Karpas-422 (cell line): ENCODE measurements around the gene RNU6-9. TPM values are rescaled to one million over a fixed set of nuclear protein-coding genes. Genes with fewer than 3 reads are reported as not detected.

ENCODE experiments used
- DNase-seq: peaks from one replicate; pipeline ENCODE4 v3.0.0-alpha.2; 2015
- H2AFZ ChIP-seq: fragments of 200-600 bp; sonication (generic); 2 replicates; pipeline ENCODE4 v1.6.1; 2014; ENCODE audit warnings: antibody characterized with exemption, low read length, mixed read lengths
- H3K27ac ChIP-seq: fragments of 200-600 bp; sonication (generic); 2 replicates; pipeline ENCODE4 v1.5.1; 2014; ENCODE audit warnings: mild to moderate bottlenecking, low read length, moderate library complexity
- H3K27me3 ChIP-seq: fragments of 200-600 bp; sonication (generic); 2 replicates; pipeline ENCODE4 v1.6.1; 2014; ENCODE audit warnings: low read length, mixed read lengths
- H3K36me3 ChIP-seq: fragments of 200-600 bp; sonication (generic); 2 replicates; pipeline ENCODE4 v1.6.1; 2014; ENCODE audit warnings: low read length, mixed read lengths; ENCODE audit not compliant: insufficient read depth
- H3K4me1 ChIP-seq: fragments of 200-600 bp; sonication (generic); 2 replicates; pipeline ENCODE4 v1.6.1; 2014; ENCODE audit warnings: mild to moderate bottlenecking, low read length, mixed read lengths
- H3K4me2 ChIP-seq: fragments of 200-600 bp; sonication (generic); 2 replicates; pipeline ENCODE4 v1.6.1; 2014; ENCODE audit warnings: low read length, low read depth, mild to moderate bottlenecking; ENCODE audit not compliant: poor library complexity, severe bottlenecking
- H3K4me3 ChIP-seq: fragments of 200-600 bp; sonication (generic); 2 replicates; pipeline ENCODE4 v1.5.1; 2014; ENCODE audit warnings: mild to moderate bottlenecking, antibody characterized with exemption, low read length, mixed read lengths
- H3K79me2 ChIP-seq: fragments of 200-600 bp; sonication (generic); 2 replicates; pipeline ENCODE4 v1.6.1; 2014; ENCODE audit warnings: mild to moderate bottlenecking, low read length, mixed read lengths
- H3K9ac ChIP-seq: fragments of 200-600 bp; sonication (generic); 2 replicates; pipeline ENCODE4 v1.6.0; 2014; ENCODE audit warnings: low read length
- H3K9me2 ChIP-seq: fragments of 200-600 bp; sonication (generic), shearing (Covaris generic); replicated peaks from 2 replicates; pipeline ENCODE4 v1.6.0; 2014; ENCODE audit warnings: mild to moderate bottlenecking, low read length, moderate library complexity; ENCODE audit not compliant: insufficient read depth
- H3K9me3 ChIP-seq: fragments of 300-700, 200-600 bp; sonication (generic); 2 replicates; pipeline ENCODE4 v1.6.1; 2014; ENCODE audit warnings: low read length, mixed read lengths
- H4K20me1 ChIP-seq: fragments of 200-600 bp; sonication (generic); 2 replicates; pipeline ENCODE4 v1.6.1; 2014; ENCODE audit warnings: mild to moderate bottlenecking, antibody characterized with exemption, low read length, low read depth; ENCODE audit not compliant: insufficient read depth
- small RNA-seq: library from RNA; depleted of rRNA; stranded (forward); fragments of <200 nt; gene quantifications from one replicate; pipeline ENCODE3, GENCODE V24; 2014
- total RNA-seq: library from RNA; depleted of rRNA; stranded (reverse); fragments of >200 nt; shearing (Covaris generic); gene quantifications from 2 replicates; pipeline ENCODE4 v1.2.3, GENCODE V29; 2014; ENCODE audit warnings: low replicate concordance; rRNA removed

Gene RNU6-9
- total RNA-seq, 1 experiment from 2014 or later = not detected

GRCh38 chr19:940591-941291, 47.5 kb downstream of the RNU6-9 start:
- 0 out of 2 replicates have a peak, but pooled peaks cover 6% of the 10 kb centered on the region for H4K20me1 ChIP-seq
- H2AFZ ChIP-seq = no peak overlapping the region
- H3K4me3 ChIP-seq = no peak overlapping the region
- H3K27ac ChIP-seq = no peak overlapping the region
- no peak overlapping the region for H3K4me2 ChIP-seq
- no peaks in the 10 kb centered on the region for H3K9me3 ChIP-seq
- H3K79me2 ChIP-seq = no peaks in the 10 kb centered on the region
- H3K27me3 ChIP-seq = no peaks in the 10 kb centered on the region
- H3K9me2 ChIP-seq = no peaks in the 10 kb centered on the region
- H3K36me3 ChIP-seq = no peaks in the 10 kb centered on the region
- H3K9ac ChIP-seq = no peak overlapping the region
- H3K4me1 ChIP-seq = no peaks in the 10 kb centered on the region
- no peak for DNase-seq

GRCh38 chr19:941292-942132, 48.2 kb downstream of the RNU6-9 start:
- no peak overlapping the region for H3K9ac ChIP-seq
- 0 out of 2 replicates have a peak, but pooled peaks cover 6% of the 10 kb centered on the region for H4K20me1 ChIP-seq
- no peak overlapping the region for H3K4me3 ChIP-seq
- DNase-seq = no peak
- H2AFZ ChIP-seq = no peak overlapping the region
- no peaks in the 10 kb centered on the region for H3K27me3 ChIP-seq
- no peaks in the 10 kb centered on the region for H3K4me1 ChIP-seq
- no peaks in the 10 kb centered on the region for H3K79me2 ChIP-seq
- H3K4me2 ChIP-seq = no peak overlapping the region
- no peaks in the 10 kb centered on the region for H3K9me2 ChIP-seq
- H3K9me3 ChIP-seq = no peaks in the 10 kb centered on the region
- H3K36me3 ChIP-seq = no peaks in the 10 kb centered on the region
- H3K27ac ChIP-seq = no peak overlapping the region

GRCh38 chr19:942133-942645, 48.9 kb downstream of the RNU6-9 start:
- Histone ChIP-seq H3K4me1 (peaks cover under 1% of the 10 kb centered on the region), H3K9ac (no peak overlapping the region), H3K4me2 (no peak overlapping the region), H3K36me3 (no peaks in the 10 kb centered on the region), H3K79me2 (no peaks in the 10 kb centered on the region), H3K9me3 (no peaks in the 10 kb centered on the region), H2AFZ (no peak overlapping the region), H3K27ac (no peak overlapping the region), H3K4me3 (no peak overlapping the region), H3K27me3 (no peaks in the 10 kb centered on the region), H3K9me2 (no peaks in the 10 kb centered on the region), H4K20me1 (0 out of 2 replicates have a peak, but pooled peaks cover 6% of the 10 kb centered on the region)
- no peak for DNase-seq

Small RNA genes lying within 50 kb of the gene (small RNA-seq; reads per million reads assigned to genes)
- gene RNU6-9 = 0.16 reads per million

Other genes with a start within 250 kb of the RNU6-9 start
- 36.5 and 66.5 TPM in 2 replicates for gene RNF126, start 230.3 kb upstream of the RNU6-9 start, total RNA-seq
- gene FSTL3, start 217.1 kb upstream of the RNU6-9 start, total RNA-seq = 2.3 and 3.0 TPM in 2 replicates
- gene PRSS57, start 198.0 kb upstream of the RNU6-9 start, total RNA-seq = not detected in 2 replicates
- gene PALM, start 184.5 kb upstream of the RNU6-9 start, total RNA-seq = 3.5 TPM in 1 of 2 replicates, not detected in the other
- gene MISP, start 142.4 kb upstream of the RNU6-9 start, total RNA-seq = not detected in 2 replicates
- gene PTBP1, start 96.0 kb upstream of the RNU6-9 start, total RNA-seq = 170 and 172 TPM in 2 replicates
- not detected in 2 replicates for gene PLPPR3, start 71.5 kb upstream of the RNU6-9 start, total RNA-seq
- gene AZU1, start 65.6 kb upstream of the RNU6-9 start, total RNA-seq = not detected in 2 replicates
- not detected in 2 replicates for gene PRTN3, start 52.5 kb upstream of the RNU6-9 start, total RNA-seq
- not detected in 2 replicates for gene ELANE, start 41.2 kb upstream of the RNU6-9 start, total RNA-seq
- 1.5 and 6.9 TPM in 2 replicates for gene CFD, start 33.8 kb upstream of the RNU6-9 start, total RNA-seq
- 10.8 and 14.1 TPM in 2 replicates for gene MED16, start 297 bp upstream of the RNU6-9 start, total RNA-seq
- gene R3HDM4, start 19.7 kb downstream of the RNU6-9 start, total RNA-seq = 41.9 and 43.8 TPM in 2 replicates
- not detected in 2 replicates for gene KISS1R, start 23.8 kb downstream of the RNU6-9 start, total RNA-seq
- 2.0 and 4.6 TPM in 2 replicates for gene ARID3A, start 32.6 kb downstream of the RNU6-9 start, total RNA-seq
- gene WDR18, start 90.9 kb downstream of the RNU6-9 start, total RNA-seq = 41.1 and 87.2 TPM in 2 replicates
- 1.4 TPM in 1 of 2 replicates, not detected in the other for gene GRIN3B, start 106.9 kb downstream of the RNU6-9 start, total RNA-seq
- gene TMEM259, start 127.6 kb downstream of the RNU6-9 start, total RNA-seq = 133 and 167 TPM in 2 replicates
- not detected in 2 replicates for gene RNU6-2, start 128.0 kb downstream of the RNU6-9 start, total RNA-seq
- gene CNN2, start 133.1 kb downstream of the RNU6-9 start, total RNA-seq = 88.6 and 97.9 TPM in 2 replicates
- gene ABCA7, start 146.6 kb downstream of the RNU6-9 start, total RNA-seq = 23.8 and 31.7 TPM in 2 replicates
- gene ARHGAP45, start 173.7 kb downstream of the RNU6-9 start, total RNA-seq = 31.5 and 114 TPM in 2 replicates
- gene POLR2E, start 201.9 kb downstream of the RNU6-9 start, total RNA-seq = 117 and 222 TPM in 2 replicates
- gene GPX4, start 210.5 kb downstream of the RNU6-9 start, total RNA-seq = 286 and 423 TPM in 2 replicates